ENCODE data around the gene TRIM29. TPM values are rescaled to one million over a fixed set of nuclear protein-coding genes. Genes with fewer than 3 reads are reported as not detected.

TRIM29 gene
- total RNA-seq, 1 experiment from 2014 or later: 2.1 TPM

GRCh38 chr11:120105576-120105975 is 32.3 kb downstream of the TRIM29 start:
- H3K4me1 Mint-ChIP-seq (ENCODE audit: low read depth, unreplicated experiment): no peaks in the 10 kb centered on the region
- H3K9me3 Mint-ChIP-seq (ENCODE audit: low read depth, unreplicated experiment): no peaks in the 10 kb centered on the region
- intact Hi-C loops (cut with micrococcal nuclease; ENCODE audit: unreplicated experiment): loop anchor here (5.0 to 10.0 kb wide), 2 partner anchors 93 to 621 kb away; no protein-coding TSS in a partner anchor
- CTCF ChIA-PET: no interaction called here
- no peak for TF ChIP-seq CTCF (IDR thresholded peaks at IDR 0.05; ENCODE audit: unreplicated experiment)
- peaks cover 55% of the 10 kb centered on the region for H3K27me3 Mint-ChIP-seq (ENCODE audit: unreplicated experiment)
- H3K36me3 Mint-ChIP-seq (ENCODE audit: insufficient read depth, unreplicated experiment): no peaks in the 10 kb centered on the region
- no TSS peak for BruUV-seq (replicated peaks)
- H3K4me3 Mint-ChIP-seq (ENCODE audit: low read depth, unreplicated experiment): no peak overlapping the region
- no peak for DNase-seq
- H3K27ac Mint-ChIP-seq (ENCODE audit: unreplicated experiment): no peak overlapping the region

- no peaks in the 10 kb centered on the region for H3K36me3 Mint-ChIP-seq (ENCODE audit: insufficient read depth, unreplicated experiment)
- no peak overlapping the region for H3K4me3 Mint-ChIP-seq (ENCODE audit: low read depth, unreplicated experiment)
- BruUV-seq (replicated peaks): no TSS peak
- no peak for DNase-seq
- H3K4me1 Mint-ChIP-seq (ENCODE audit: low read depth, unreplicated experiment): no peaks in the 10 kb centered on the region
- TF ChIP-seq CTCF (IDR thresholded peaks at IDR 0.05; ENCODE audit: unreplicated experiment): no peak
- no peaks in the 10 kb centered on the region for H3K9me3 Mint-ChIP-seq (ENCODE audit: low read depth, unreplicated experiment)
- H3K27ac Mint-ChIP-seq (ENCODE audit: unreplicated experiment): no peak overlapping the region
- CTCF ChIA-PET: no interaction called here
- intact Hi-C loops (cut with micrococcal nuclease; ENCODE audit: unreplicated experiment): loop anchor here (10.0 kb wide), 1 partner anchor 619 kb away; no protein-coding TSS in a partner anchor
- peaks cover 55% of the 10 kb centered on the region for H3K27me3 Mint-ChIP-seq (ENCODE audit: unreplicated experiment)
Observed at GRCh38 chr11:120104041-120104565, 33.8 kb downstream of the TRIM29 start.

GRCh38 chr11:120102864-120103122 is 35.1 kb downstream of the TRIM29 start:
- no peak overlapping the region for H3K4me3 Mint-ChIP-seq (ENCODE audit: low read depth, unreplicated experiment)
- H3K27ac Mint-ChIP-seq (ENCODE audit: unreplicated experiment): no peak overlapping the region

GRCh38 chr11:120102050-120102863 is 35.7 kb downstream of the TRIM29 start:
- DNase-seq: no peak
- CTCF ChIA-PET: no interaction called here
- Mint-ChIP-seq H3K4me3 (ENCODE audit: low read depth, unreplicated experiment) (no peak overlapping the region), H3K27ac (ENCODE audit: unreplicated experiment) (no peak overlapping the region), H3K36me3 (ENCODE audit: insufficient read depth, unreplicated experiment) (no peaks in the 10 kb centered on the region), H3K9me3 (ENCODE audit: low read depth, unreplicated experiment) (no peaks in the 10 kb centered on the region), H3K27me3 (ENCODE audit: unreplicated experiment) (peaks cover 53% of the 10 kb centered on the region), H3K4me1 (ENCODE audit: low read depth, unreplicated experiment) (no peaks in the 10 kb centered on the region)
- intact Hi-C loops (cut with micrococcal nuclease; ENCODE audit: unreplicated experiment): loop anchor here (10.0 kb wide), 1 partner anchor 617 kb away; no protein-coding TSS in a partner anchor
- no peak for TF ChIP-seq CTCF (IDR thresholded peaks at IDR 0.05; ENCODE audit: unreplicated experiment)
- no TSS peak for BruUV-seq (replicated peaks)

More at GRCh38 chr11:120102864-120103122, 35.1 kb downstream of the TRIM29 start:
- intact Hi-C loops (cut with micrococcal nuclease; ENCODE audit: unreplicated experiment): loop anchor here (10.0 kb wide), 1 partner anchor 618 kb away; no protein-coding TSS in a partner anchor
- CTCF ChIA-PET: no interaction called here
- H3K9me3 Mint-ChIP-seq (ENCODE audit: low read depth, unreplicated experiment): no peaks in the 10 kb centered on the region
- no peaks in the 10 kb centered on the region for H3K4me1 Mint-ChIP-seq (ENCODE audit: low read depth, unreplicated experiment)
- no peak for TF ChIP-seq CTCF (IDR thresholded peaks at IDR 0.05; ENCODE audit: unreplicated experiment)
- no peaks in the 10 kb centered on the region for H3K36me3 Mint-ChIP-seq (ENCODE audit: insufficient read depth, unreplicated experiment)
- no TSS peak for BruUV-seq (replicated peaks)
- H3K27me3 Mint-ChIP-seq (ENCODE audit: unreplicated experiment): peaks cover 55% of the 10 kb centered on the region
- DNase-seq: no peak
